ENCODE results near the gene PLPP1. TPM values are rescaled to one million over a fixed set of nuclear protein-coding genes. Genes with fewer than 3 reads are reported as not detected.
"Not testable (repeated sequence)": the region's sequence is repeated elsewhere in the genome, so short reads cannot be mapped to it uniquely, and the experiment has no call there.

Gene PLPP1
- total RNA-seq, 1 experiment from 2014 or later, result 10.5 TPM

DNA sequence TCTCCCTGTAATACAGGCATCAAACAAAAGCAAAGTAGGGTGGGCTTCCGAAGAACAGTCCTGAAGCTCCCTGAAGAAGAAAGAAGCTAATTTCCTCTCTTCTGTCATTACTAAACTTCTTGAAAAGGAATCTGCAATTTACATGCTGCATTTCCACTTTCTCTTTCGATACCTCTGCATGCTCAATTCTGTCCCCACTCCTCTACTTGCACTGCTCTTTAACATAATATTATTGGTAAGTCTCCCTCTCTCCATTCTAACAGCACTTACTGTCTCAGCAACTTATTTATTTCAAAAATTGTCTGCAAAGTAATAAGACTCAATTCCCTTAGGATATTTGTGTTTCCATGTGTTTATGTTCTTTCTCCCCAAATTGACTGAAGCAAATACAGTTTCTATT, 3.9 kb upstream of the PLPP1 start:
- intact Hi-C loops (cut with micrococcal nuclease), result no loop called here

DNA sequence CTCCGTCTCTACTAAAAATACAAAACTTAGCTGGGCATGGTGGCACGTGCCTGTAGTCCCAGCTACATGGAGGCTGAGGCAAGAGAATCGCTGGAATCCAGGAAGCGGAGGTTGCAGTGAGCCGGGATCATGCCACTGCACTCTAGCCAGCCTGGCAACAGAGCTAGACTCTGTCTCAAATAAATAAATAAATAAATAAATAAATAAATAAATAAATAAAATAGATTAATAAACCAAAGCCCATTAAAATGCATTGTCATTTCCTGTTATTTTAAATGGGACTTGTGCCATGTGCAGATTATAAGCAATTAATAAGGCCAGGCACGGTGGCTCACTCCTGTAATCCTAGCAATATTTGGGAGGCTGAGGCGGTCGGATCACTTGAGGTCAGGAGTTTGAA, 2.6 kb upstream of the PLPP1 start:
- BruUV-seq (replicated peaks), result not testable (repeated sequence)

More for the DNA sequence above, 3.9 kb upstream of the PLPP1 start:
- TF ChIP-seq, protein P1, sequence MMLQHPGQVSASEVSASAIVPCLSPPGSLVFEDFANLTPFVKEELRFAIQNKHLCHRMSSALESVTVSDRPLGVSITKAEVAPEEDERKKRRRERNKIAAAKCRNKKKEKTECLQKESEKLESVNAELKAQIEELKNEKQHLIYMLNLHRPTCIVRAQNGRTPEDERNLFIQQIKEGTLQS (IDR thresholded peaks at IDR 0.05), result no peak
- TF ChIP-seq EZH2 (IDR thresholded peaks at IDR 0.05) (no peak), SRF (IDR thresholded peaks at IDR 0.05; ENCODE audit: low read depth) (no peak), YY1 (IDR thresholded peaks at IDR 0.05; ENCODE audit: extremely low read depth, insufficient replicate concordance, low read depth, low read length) (no peak), EZH2phosphoT487 (IDR thresholded peaks at IDR 0.05; ENCODE audit: borderline replicate concordance) (no peak), FOSL1 (IDR thresholded peaks at IDR 0.05; ENCODE audit: low read depth) (no peak), RAD21 (IDR thresholded peaks at IDR 0.05; ENCODE audit: low read depth) (no peak), POLR2AphosphoS5 (IDR thresholded peaks at IDR 0.05; ENCODE audit: low read depth, low read length) (no peak), CEBPB (IDR thresholded peaks at IDR 0.05; ENCODE audit: low read depth) (no peak), CBX3 (IDR thresholded peaks at IDR 0.05; ENCODE audit: low read depth) (no peak), POLR2A (IDR thresholded peaks at IDR 0.05; ENCODE audit: borderline replicate concordance, extremely low read depth, insufficient read depth, insufficient read length) (no peak), SIN3A (IDR thresholded peaks at IDR 0.05; ENCODE audit: low read depth) (no peak)
- TF ChIP-seq, protein P2, sequence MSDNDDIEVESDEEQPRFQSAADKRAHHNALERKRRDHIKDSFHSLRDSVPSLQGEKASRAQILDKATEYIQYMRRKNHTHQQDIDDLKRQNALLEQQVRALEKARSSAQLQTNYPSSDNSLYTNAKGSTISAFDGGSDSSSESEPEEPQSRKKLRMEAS (IDR thresholded peaks at IDR 0.05), result no peak
- TF ChIP-seq, protein P3, sequence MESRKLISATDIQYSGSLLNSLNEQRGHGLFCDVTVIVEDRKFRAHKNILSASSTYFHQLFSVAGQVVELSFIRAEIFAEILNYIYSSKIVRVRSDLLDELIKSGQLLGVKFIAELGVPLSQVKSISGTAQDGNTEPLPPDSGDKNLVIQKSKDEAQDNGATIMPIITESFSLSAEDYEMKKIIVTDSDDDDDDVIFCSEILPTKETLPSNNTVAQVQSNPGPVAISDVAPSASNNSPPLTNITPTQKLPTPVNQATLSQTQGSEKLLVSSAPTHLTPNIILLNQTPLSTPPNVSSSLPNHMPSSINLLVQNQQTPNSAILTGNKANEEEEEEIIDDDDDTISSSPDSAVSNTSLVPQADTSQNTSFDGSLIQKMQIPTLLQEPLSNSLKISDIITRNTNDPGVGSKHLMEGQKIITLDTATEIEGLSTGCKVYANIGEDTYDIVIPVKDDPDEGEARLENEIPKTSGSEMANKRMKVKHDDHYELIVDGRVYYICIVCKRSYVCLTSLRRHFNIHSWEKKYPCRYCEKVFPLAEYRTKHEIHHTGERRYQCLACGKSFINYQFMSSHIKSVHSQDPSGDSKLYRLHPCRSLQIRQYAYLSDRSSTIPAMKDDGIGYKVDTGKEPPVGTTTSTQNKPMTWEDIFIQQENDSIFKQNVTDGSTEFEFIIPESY (IDR thresholded peaks at IDR 0.05; ENCODE audit: extremely low read depth, insufficient replicate concordance, low read length), result no peak
- TF ChIP-seq, protein P4, sequence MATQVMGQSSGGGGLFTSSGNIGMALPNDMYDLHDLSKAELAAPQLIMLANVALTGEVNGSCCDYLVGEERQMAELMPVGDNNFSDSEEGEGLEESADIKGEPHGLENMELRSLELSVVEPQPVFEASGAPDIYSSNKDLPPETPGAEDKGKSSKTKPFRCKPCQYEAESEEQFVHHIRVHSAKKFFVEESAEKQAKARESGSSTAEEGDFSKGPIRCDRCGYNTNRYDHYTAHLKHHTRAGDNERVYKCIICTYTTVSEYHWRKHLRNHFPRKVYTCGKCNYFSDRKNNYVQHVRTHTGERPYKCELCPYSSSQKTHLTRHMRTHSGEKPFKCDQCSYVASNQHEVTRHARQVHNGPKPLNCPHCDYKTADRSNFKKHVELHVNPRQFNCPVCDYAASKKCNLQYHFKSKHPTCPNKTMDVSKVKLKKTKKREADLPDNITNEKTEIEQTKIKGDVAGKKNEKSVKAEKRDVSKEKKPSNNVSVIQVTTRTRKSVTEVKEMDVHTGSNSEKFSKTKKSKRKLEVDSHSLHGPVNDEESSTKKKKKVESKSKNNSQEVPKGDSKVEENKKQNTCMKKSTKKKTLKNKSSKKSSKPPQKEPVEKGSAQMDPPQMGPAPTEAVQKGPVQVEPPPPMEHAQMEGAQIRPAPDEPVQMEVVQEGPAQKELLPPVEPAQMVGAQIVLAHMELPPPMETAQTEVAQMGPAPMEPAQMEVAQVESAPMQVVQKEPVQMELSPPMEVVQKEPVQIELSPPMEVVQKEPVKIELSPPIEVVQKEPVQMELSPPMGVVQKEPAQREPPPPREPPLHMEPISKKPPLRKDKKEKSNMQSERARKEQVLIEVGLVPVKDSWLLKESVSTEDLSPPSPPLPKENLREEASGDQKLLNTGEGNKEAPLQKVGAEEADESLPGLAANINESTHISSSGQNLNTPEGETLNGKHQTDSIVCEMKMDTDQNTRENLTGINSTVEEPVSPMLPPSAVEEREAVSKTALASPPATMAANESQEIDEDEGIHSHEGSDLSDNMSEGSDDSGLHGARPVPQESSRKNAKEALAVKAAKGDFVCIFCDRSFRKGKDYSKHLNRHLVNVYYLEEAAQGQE (IDR thresholded peaks at IDR 0.05; ENCODE audit: low read depth), result no peak
- no peaks in the 10 kb centered on the region for H3K9me3 ChIP-seq (ENCODE audit: control insufficient read depth in 1 of 2, insufficient read depth in 1 of 2, low read depth in 1 of 2, low read length in 2 of 2)
- POLR2A ChIA-PET, result no interaction called here
- no peaks in the 10 kb centered on the region for H3K27me3 ChIP-seq (ENCODE audit: insufficient read depth, low read length)
- no peak overlapping the region for H3K4me3 ChIP-seq (replicated peaks in 1 of 2; ENCODE audit: low read depth in 1 of 2, low read length in 2 of 2)
- H3K79me2 ChIP-seq (ENCODE audit: insufficient read depth, low read length), result 0 out of 2 replicates have a peak, but pooled peaks cover 2% of the 10 kb centered on the region
- H3K27ac ChIP-seq (ENCODE audit: low read depth, low read length), result no peak overlapping the region
- ATAC-seq, result no peak
- H3K36me3 ChIP-seq (ENCODE audit: control insufficient read depth in 1 of 2, insufficient read depth in 2 of 2, low read length in 2 of 2), result no peaks in the 10 kb centered on the region
- CTCF ChIA-PET, result no interaction called here
- H3K4me1 ChIP-seq (ENCODE audit: control insufficient read depth in 1 of 2, insufficient read depth in 2 of 2, low read length in 2 of 2), result peaks cover 6 to 14% of the 10 kb centered on the region in 2 experiments; a peak in 3 of 4 replicates
- H2AFZ ChIP-seq (ENCODE audit: low read depth, low read length, poor library complexity, severe bottlenecking), result peak overlapping the region; percentile 35
- no peaks in the 10 kb centered on the region for H3K9me2 ChIP-seq (ENCODE audit: insufficient read depth)
- H3K4me2 ChIP-seq (ENCODE audit: low read length), result no peak overlapping the region
- no peak for DNase-seq (ENCODE audit: low read depth, low spot score)
- RAD21 ChIA-PET (ENCODE audit: low non-redundant PET in 1 of 2, low total read pairs in 2 of 2, uncharacterized antibody in 2 of 2, unreplicated experiment in 2 of 2), result no interaction called here
- H4K20me1 ChIP-seq (ENCODE audit: insufficient read depth), result no peaks in the 10 kb centered on the region
- no TSS peak for BruUV-seq (replicated peaks)
- H3K9ac ChIP-seq (ENCODE audit: low read length), result no peak overlapping the region

More for the DNA sequence above, 2.6 kb upstream of the PLPP1 start:
- Histone ChIP-seq H2AFZ (ENCODE audit: low read depth, low read length, poor library complexity, severe bottlenecking) (peak overlapping the region; percentile 52), H3K4me1 (ENCODE audit: control insufficient read depth in 1 of 2, insufficient read depth in 2 of 2, low read length in 2 of 2) (peaks cover 10 to 19% of the 10 kb centered on the region in 2 experiments)
- intact Hi-C loops (cut with micrococcal nuclease); POLR2A ChIA-PET; H3K27ac ChIP-seq (ENCODE audit: low read depth, low read length); H3K9me3 ChIP-seq (ENCODE audit: control insufficient read depth in 1 of 2, insufficient read depth in 1 of 2, low read depth in 1 of 2, low read length in 2 of 2); ATAC-seq; CTCF ChIA-PET; H3K4me2 ChIP-seq (ENCODE audit: low read length); H3K9me2 ChIP-seq (ENCODE audit: insufficient read depth); DNase-seq (ENCODE audit: low read depth, low spot score); RAD21 ChIA-PET (ENCODE audit: low non-redundant PET in 1 of 2, low total read pairs in 2 of 2, uncharacterized antibody in 2 of 2, unreplicated experiment in 2 of 2); H3K36me3 ChIP-seq (ENCODE audit: control insufficient read depth in 1 of 2, insufficient read depth in 2 of 2, low read length in 2 of 2); H3K79me2 ChIP-seq (ENCODE audit: insufficient read depth, low read length); H3K9ac ChIP-seq (ENCODE audit: low read length); H3K4me3 ChIP-seq (replicated peaks in 1 of 2; ENCODE audit: low read depth in 1 of 2, low read length in 2 of 2); H4K20me1 ChIP-seq (ENCODE audit: insufficient read depth); H3K27me3 ChIP-seq (ENCODE audit: insufficient read depth, low read length): not testable (repeated sequence)

Data from HCT116 (cell line).